ENCODE data around the gene MOB2.

MOB2 gene

DNA sequence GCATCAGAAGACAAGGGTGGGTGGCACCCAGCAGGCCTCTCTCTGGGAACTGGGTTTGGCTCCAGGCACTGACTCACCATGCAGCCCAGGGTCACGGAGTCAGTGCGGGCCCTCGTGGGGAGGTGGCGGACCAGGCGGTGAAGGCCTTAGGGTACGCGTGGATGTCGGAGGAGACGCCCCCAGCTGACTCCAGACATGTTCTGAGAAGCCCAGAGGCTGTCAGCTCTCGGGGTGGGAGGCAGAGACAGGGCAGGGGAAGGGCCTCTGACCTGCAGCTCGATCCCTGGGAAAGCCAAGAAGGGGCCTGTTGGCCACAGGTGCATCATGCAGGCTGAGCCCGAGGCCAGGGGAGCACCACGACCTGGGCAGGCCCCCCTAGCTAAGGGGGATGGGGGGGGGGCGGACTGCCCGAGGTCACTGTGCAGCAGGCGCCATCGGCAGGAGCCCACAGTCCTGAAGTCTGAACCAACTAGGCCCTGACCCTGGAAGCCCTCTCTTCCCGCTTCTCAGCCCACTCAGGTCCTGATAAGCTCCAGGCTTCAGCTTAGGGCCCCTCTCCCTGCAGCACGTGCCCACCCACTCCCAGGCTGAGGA is 18.0 kb downstream of the MOB2 start:
- Histone ChIP-seq H3K36me3 (no peaks in the 10 kb centered on the region), H3K27me3 (no peaks in the 10 kb centered on the region), H3K4me1 (no peaks in the 10 kb centered on the region), H3K4me3 (ENCODE audit: low read depth, low read length) (no peak overlapping the region), H3K9me3 (no peaks in the 10 kb centered on the region)
- no peak for DNase-seq
- no peak for TF ChIP-seq CTCF (IDR thresholded peaks at IDR 0.05; ENCODE audit: low read depth, low read length)

DNA sequence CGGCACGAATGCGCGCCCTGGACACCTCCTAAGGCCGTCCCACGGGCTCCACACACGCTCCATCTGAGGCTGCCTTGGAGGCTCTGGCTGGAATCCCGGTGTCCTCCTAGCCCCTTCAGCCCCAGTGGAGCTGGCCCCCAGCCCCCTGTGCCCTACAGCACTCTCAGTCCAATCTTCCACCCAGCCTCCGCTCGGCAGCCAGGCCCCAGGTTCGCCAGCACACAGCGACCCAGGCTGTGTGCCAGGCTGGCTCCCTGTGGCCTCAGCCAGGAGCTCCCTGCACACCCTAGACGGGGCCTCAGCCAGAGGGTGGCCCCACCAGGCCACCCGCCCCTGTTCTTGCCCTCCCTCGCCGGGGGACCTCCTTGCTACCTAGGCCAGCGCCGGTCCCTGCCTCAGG is 18.6 kb downstream of the MOB2 start:
- Histone ChIP-seq H3K4me3 (ENCODE audit: low read depth, low read length) (no peak overlapping the region), H3K4me1 (no peaks in the 10 kb centered on the region), H3K36me3 (no peaks in the 10 kb centered on the region), H3K27me3 (no peaks in the 10 kb centered on the region), H3K9me3 (no peaks in the 10 kb centered on the region)
- no peak for TF ChIP-seq CTCF (IDR thresholded peaks at IDR 0.05; ENCODE audit: low read depth, low read length)
- no peak for DNase-seq

DNA sequence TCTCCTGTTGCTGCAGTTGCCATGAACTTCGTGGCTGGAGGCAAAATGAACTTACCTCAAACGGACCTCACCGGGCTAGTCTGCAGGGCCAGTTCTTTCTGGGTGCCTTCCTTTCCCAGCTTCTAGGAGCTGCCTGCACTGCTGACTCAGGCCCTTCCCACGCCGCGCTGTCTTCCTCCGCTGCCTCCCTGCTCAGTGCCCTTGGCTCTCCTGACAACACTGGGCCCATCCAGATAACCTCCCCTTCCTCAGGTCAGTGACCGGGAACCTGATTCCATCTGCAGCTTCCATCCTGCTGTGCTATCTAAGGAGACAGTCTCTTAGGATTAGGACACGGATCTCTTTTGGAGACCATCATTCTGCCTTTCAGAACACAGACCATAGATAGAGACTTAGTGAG is 19.3 kb downstream of the MOB2 start:
- H3K9me3 ChIP-seq = no peaks in the 10 kb centered on the region
- H3K4me3 ChIP-seq (ENCODE audit: low read depth, low read length) = no peak overlapping the region
- no peak for DNase-seq
- TF ChIP-seq CTCF (IDR thresholded peaks at IDR 0.05; ENCODE audit: low read depth, low read length) = no peak
- no peaks in the 10 kb centered on the region for H3K36me3 ChIP-seq
- no peaks in the 10 kb centered on the region for H3K27me3 ChIP-seq
- H3K4me1 ChIP-seq = no peaks in the 10 kb centered on the region

- H3K27me3 ChIP-seq = no peaks in the 10 kb centered on the region
- no peak for TF ChIP-seq CTCF (IDR thresholded peaks at IDR 0.05; ENCODE audit: low read depth, low read length)
- no peak overlapping the region for H3K4me3 ChIP-seq (ENCODE audit: low read depth, low read length)
- DNase-seq = no peak
- H3K36me3 ChIP-seq = no peaks in the 10 kb centered on the region
- H3K9me3 ChIP-seq = no peaks in the 10 kb centered on the region
- H3K4me1 ChIP-seq = no peaks in the 10 kb centered on the region
Measured at GRCh38 chr11:1466784-1467183, 19.8 kb downstream of the MOB2 start.

DNA sequence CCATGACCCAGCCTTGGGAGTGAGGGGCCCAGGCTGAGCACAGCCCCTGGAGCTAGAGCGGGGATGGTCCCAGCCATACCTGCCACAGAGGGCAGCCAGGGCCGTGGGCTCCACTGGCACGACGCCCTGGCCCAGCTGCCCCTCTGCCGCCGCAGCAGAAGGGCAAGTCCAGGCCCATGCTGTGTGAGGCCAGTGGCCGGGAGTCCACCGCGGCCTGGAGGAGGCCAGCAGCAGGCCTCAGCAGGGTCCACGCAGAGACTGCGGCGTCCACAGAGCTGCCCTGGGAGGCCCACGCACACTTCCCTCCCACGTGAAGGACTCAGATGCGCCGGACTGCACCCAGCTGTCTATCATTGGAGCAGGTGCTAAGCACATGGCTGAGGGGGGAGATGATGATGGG is 23.5 kb downstream of the MOB2 start:
- Histone ChIP-seq H3K4me1 (no peaks in the 10 kb centered on the region), H3K4me3 (ENCODE audit: low read depth, low read length) (no peak overlapping the region), H3K9me3 (no peaks in the 10 kb centered on the region), H3K36me3 (no peaks in the 10 kb centered on the region), H3K27me3 (no peaks in the 10 kb centered on the region)
- no peak for TF ChIP-seq CTCF (IDR thresholded peaks at IDR 0.05; ENCODE audit: low read depth, low read length)
- DNase-seq = no peak

DNA sequence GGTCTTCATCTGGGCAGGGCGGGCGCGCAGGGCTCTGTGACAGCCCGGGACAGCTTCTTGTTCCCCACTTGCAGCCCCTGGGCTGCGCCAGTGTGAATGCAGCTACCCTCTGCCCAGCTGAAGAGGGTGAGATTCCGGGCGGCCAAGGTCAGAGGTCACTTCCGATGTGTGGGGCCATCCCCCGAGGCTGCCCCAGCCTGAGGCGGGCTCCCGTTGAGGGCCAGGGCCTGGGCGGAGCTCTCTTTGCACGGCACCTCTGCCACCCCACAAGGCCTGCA is 23.9 kb downstream of the MOB2 start:
- Histone ChIP-seq H3K4me3 (ENCODE audit: low read depth, low read length) (no peak overlapping the region), H3K4me1 (no peaks in the 10 kb centered on the region), H3K27me3 (no peaks in the 10 kb centered on the region), H3K9me3 (no peaks in the 10 kb centered on the region), H3K36me3 (no peaks in the 10 kb centered on the region)
- TF ChIP-seq CTCF (IDR thresholded peaks at IDR 0.05; ENCODE audit: low read depth, low read length) = no peak
- no peak for DNase-seq

All from BE2C (cell line).